GM12801 (cell line): ENCODE measurements around the gene IL17RD.

Source experiments
- CTCF ChIP-seq: IDR thresholded peaks from one replicate; pipeline ENCODE4 v1.5.1; 2011; ENCODE audit warnings: control low read depth; ENCODE audit not compliant: insufficient read length; ENCODE audit errors: extremely low read depth

Gene IL17RD

DNA sequence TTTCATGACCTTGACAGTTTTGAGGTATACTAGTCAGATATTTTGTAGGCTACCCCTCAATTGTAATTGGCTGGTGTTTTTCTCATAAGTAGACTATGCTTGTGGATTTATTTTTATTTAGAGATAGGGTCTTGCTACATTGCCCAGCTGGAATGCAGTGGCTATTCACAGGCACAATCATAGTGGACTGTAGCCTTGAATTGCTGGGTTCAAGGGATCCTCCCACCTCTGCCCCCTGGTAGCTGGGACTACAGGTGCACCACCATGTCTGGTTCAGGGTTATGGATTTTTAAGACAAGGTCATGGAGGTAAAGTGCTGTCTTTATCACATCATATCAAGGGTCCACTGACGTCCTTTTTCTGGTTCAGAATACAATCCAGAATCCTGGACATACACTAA, 10.9 kb upstream of the IL17RD start:
- no peak for TF ChIP-seq CTCF

- TF ChIP-seq CTCF: no peak
These were observed 8.5 kb upstream of the IL17RD start for GRCh38 chr3:57173687-57174086.

DNA sequence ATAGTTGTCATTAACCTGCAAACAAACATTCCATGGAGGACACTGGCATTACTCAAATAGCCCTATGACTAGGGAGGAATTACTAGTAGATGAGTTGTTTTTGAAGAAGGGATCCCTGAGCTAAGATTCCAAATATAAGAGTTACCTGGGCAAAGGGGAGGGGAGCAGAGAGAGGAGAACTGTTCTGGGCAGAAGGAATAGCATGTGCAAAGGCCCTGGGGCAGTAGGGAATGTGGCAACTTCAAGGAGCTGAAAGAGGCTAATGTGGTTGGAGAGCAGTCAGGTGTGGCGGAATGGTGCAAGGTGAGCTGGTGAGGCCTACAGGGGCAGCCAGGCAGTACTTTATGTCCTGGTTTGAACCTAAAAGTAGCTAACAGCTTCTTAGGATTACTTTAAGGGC, 5.8 kb upstream of the IL17RD start:
- TF ChIP-seq CTCF: no peak

GRCh38 chr3:57169872-57170623, 4.9 kb upstream of the IL17RD start:
- no peak for TF ChIP-seq CTCF

DNA sequence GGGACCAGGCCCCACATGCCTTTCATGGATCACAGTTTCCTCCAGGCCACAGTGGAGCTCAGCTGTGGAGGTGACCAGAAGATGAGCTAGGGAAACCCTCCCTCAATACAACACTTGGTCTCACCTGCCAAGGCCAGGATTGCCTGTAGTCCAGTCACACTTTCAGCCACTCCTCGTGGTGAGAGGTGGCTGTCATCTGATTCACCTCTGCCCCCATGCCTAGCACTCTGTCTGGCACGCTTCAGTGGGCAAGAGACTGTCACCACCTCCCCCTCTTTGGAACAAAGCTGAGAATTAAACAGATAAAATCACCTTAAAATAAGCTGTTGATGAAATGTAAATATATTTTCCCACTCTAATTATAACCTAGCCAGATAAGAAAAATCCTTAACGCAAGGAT, 4.0 kb upstream of the IL17RD start:
- no peak for TF ChIP-seq CTCF

- TF ChIP-seq CTCF: no peak
These were observed 3.0 kb upstream of the IL17RD start for GRCh38 chr3:57168151-57168550.

- no peak for TF ChIP-seq CTCF
These were observed 1.5 kb upstream of the IL17RD start for GRCh38 chr3:57166660-57167059.

DNA sequence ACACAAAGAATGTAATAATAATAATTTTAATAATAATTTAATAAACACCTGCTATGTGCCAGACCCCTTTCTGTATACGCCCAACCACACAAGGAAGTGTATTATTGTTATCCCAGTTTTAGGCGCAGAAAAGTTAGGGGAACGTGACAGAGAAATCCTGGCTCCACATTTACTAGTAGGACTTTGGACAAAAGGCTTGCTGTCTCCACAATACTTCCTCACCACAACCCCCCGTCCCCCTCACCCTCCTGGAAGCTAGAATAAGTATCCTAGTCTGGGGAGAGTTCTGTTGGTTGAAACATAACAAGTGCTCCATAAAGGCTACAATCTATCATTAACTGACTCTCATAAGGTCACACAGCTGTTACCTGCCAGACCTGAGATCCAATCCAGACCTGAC, 488 bp upstream of the IL17RD start:
- TF ChIP-seq CTCF: no peak
